SK-N-SH treated with all-trans-retinoic acid at 6 μM for 48 hours (cell line): ENCODE data around the gene PLCB1.

Experiments used
- ARNTL ChIP-seq: fragments of 450-650 bp; formaldehyde crosslinking; IDR thresholded peaks from 2 replicates; pipeline ENCODE4 v1.5.0; 2020; ENCODE audit warnings: low read depth, mild to moderate bottlenecking, moderate library complexity, borderline replicate concordance
- CSDC2 ChIP-seq: fragments of 250-450 bp; sonication (Bioruptor Pico); IDR thresholded peaks from 2 replicates; pipeline ENCODE4 v1.5.0; 2020; ENCODE audit warnings: mild to moderate bottlenecking, moderate library complexity
- CSRNP3 ChIP-seq: fragments of 250-450 bp; sonication (Bioruptor Pico); IDR thresholded peaks from 2 replicates; pipeline ENCODE4 v1.5.1; 2021; ENCODE audit warnings: mild to moderate bottlenecking, moderate library complexity
- GLIS3 ChIP-seq: fragments of 250-450 bp; sonication (Bioruptor Pico); IDR thresholded peaks from 2 replicates; pipeline ENCODE4 v1.5.0; 2020; ENCODE audit warnings: mild to moderate bottlenecking, moderate library complexity
- OSR1 ChIP-seq: fragments of 250-450 bp; sonication (Bioruptor Pico); IDR thresholded peaks from 2 replicates; pipeline ENCODE4 v1.8.0; 2022; ENCODE audit warnings: moderate library complexity, mild to moderate bottlenecking, inconsistent platforms
- RARB ChIP-seq: fragments of 250-450 bp; sonication (Bioruptor Pico); IDR thresholded peaks from 2 replicates; pipeline ENCODE4 v1.8.0; 2021; ENCODE audit warnings: mild to moderate bottlenecking, moderate library complexity
- TOX ChIP-seq: fragments of 250-450 bp; sonication (Bioruptor Pico); IDR thresholded peaks from 2 replicates; pipeline ENCODE4 v1.8.0; 2021; ENCODE audit warnings: mild to moderate bottlenecking, moderate library complexity, borderline replicate concordance
- TSHZ2 ChIP-seq: fragments of 250-450 bp; sonication (Bioruptor Pico); IDR thresholded peaks from 2 replicates; pipeline ENCODE4 v1.5.0; 2020; ENCODE audit warnings: mild to moderate bottlenecking, moderate library complexity
- ZFP3 ChIP-seq: fragments of 250-450 bp; sonication (Bioruptor Pico); IDR thresholded peaks from 2 replicates; pipeline ENCODE4 v1.5.0; 2020; ENCODE audit warnings: mild to moderate bottlenecking, moderate library complexity
- ZFP30 ChIP-seq: fragments of 450-650 bp; formaldehyde crosslinking; IDR thresholded peaks from 2 replicates; pipeline ENCODE4 v1.5.0; 2022; ENCODE audit warnings: mild to moderate bottlenecking, moderate library complexity

- no peak for TF ChIP-seq TOX (CRISPR knock-in tag)
- TF ChIP-seq TSHZ2 (CRISPR knock-in tag): no peak
- TF ChIP-seq ZFP3 (CRISPR knock-in tag): no peak
- TF ChIP-seq GLIS3 (CRISPR knock-in tag): no peak
- no peak for TF ChIP-seq CSDC2 (CRISPR knock-in tag)
- TF ChIP-seq ZFP30: no peak
- no peak for TF ChIP-seq ARNTL (CRISPR knock-in tag)
- no peak for TF ChIP-seq RARB (CRISPR knock-in tag)
- TF ChIP-seq CSRNP3: no peak
- no peak for TF ChIP-seq OSR1
Observed at GRCh38 chr20:8722277-8722928, 590.3 kb downstream of the PLCB1 start.
